Astrocyte (in vitro differentiated cells and primary cell): ENCODE measurements around the gene FBLN2.

ENCODE experiments used
- CTCF ChIP-seq: IDR thresholded peaks from 2 replicates; pipeline ENCODE4 v1.5.1; 2011; ENCODE audit warnings: low read depth, mild to moderate bottlenecking, inconsistent platforms, low read length, moderate library complexity; ENCODE audit not compliant: insufficient read depth
- EZH2 ChIP-seq: IDR thresholded peaks from 2 replicates; pipeline ENCODE4 v1.6.1; 2012; ENCODE audit warnings: mild to moderate bottlenecking, low read length, inconsistent platforms; ENCODE audit not compliant: insufficient read depth

GRCh38 chr3:13626915-13627460 lies 78.1 kb downstream of the FBLN2 start:
- TF ChIP-seq CTCF (no peak), EZH2 (no peak)
